Central memory CD8-positive, alpha-beta T cell (primary cell): ENCODE data around the gene CCDC17.
"Not testable (repeated sequence)": the region's sequence is repeated elsewhere in the genome, so short reads cannot be mapped to it uniquely, and the experiment has no call there.

Experiments used
- ATAC-seq: fragments of 150-1000 bp; cut with Tn5 transposase; replicated peaks from 2 replicates; pipeline ENCODE4 v1.10.0; 2022; ENCODE audit warnings: mild to moderate bottlenecking, moderate FRiP score, moderate number of reproducible peaks; ENCODE audit not compliant: poor library complexity, severe bottlenecking; ENCODE audit errors: extremely low read depth
- DNase-seq, 2 donors: peaks; one replicate each; pipeline ENCODE4 v3.0.0; 2021; ENCODE audit warnings: low spot score in 2 of 2
- H3K27ac Mint-ChIP-seq: one replicate; pipeline ENCODE4 v1.8.0; 2022; ENCODE audit warnings: low read depth, mild to moderate bottlenecking, moderate library complexity, mixed read lengths
- H3K27me3 Mint-ChIP-seq: one replicate; pipeline ENCODE4 v1.8.0; 2022; ENCODE audit warnings: mixed read lengths
- H3K36me3 Mint-ChIP-seq: one replicate; pipeline ENCODE4 v1.8.0; 2022; ENCODE audit warnings: mild to moderate bottlenecking, moderate library complexity, mixed read lengths; ENCODE audit not compliant: insufficient read depth
- H3K4me1 Mint-ChIP-seq: one replicate; pipeline ENCODE4 v1.8.0; 2022; ENCODE audit warnings: mixed read lengths
- H3K4me3 Mint-ChIP-seq: one replicate; pipeline ENCODE4 v1.8.0; 2022; ENCODE audit warnings: mild to moderate bottlenecking, moderate library complexity, mixed read lengths
- H3K9me3 Mint-ChIP-seq: one replicate; pipeline ENCODE4 v1.8.0; 2022; ENCODE audit warnings: mixed read lengths

The CCDC17 gene

GRCh38 chr1:45619149-45619921 lies 4.5 kb downstream of the CCDC17 start:
- H3K27me3 Mint-ChIP-seq = no peaks in the 10 kb centered on the region
- H3K36me3 Mint-ChIP-seq = peaks cover 42% of the 10 kb centered on the region
- ATAC-seq = no peak

DNA sequence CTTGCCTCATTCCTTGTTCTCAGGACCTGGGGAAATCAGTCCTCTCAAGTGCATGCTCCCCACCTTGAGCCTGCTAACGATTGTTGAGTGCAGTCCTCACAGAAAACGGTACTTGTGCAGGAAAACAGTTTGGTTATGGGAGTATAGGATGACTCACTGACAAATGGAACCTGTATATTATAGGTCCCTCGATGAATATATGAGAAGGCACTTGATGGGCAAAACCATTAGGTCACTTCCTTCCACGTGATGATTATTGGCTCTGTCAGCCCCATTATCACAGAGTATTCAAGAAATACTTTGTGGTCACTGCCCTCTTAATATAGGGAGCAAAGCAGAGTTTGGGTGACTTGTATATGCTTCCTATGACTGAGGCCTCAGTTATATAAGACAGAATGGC lies 6.2 kb downstream of the CCDC17 start:
- Mint-ChIP-seq H3K4me1 (no peaks in the 10 kb centered on the region), H3K9me3 (no peaks in the 10 kb centered on the region), H3K4me3 (no peak overlapping the region), H3K27me3 (no peaks in the 10 kb centered on the region), H3K27ac (peak overlapping the region; percentile 27), H3K36me3 (peaks cover 38% of the 10 kb centered on the region)
- DNase-seq (no peak), ATAC-seq (no peak)

More at GRCh38 chr1:45619149-45619921, 4.5 kb downstream of the CCDC17 start:
- H3K27ac Mint-ChIP-seq = no peak overlapping the region
- no peaks in the 10 kb centered on the region for H3K9me3 Mint-ChIP-seq
- DNase-seq = no peak
- H3K4me1 Mint-ChIP-seq = no peaks in the 10 kb centered on the region
- H3K4me3 Mint-ChIP-seq = no peak overlapping the region

DNA sequence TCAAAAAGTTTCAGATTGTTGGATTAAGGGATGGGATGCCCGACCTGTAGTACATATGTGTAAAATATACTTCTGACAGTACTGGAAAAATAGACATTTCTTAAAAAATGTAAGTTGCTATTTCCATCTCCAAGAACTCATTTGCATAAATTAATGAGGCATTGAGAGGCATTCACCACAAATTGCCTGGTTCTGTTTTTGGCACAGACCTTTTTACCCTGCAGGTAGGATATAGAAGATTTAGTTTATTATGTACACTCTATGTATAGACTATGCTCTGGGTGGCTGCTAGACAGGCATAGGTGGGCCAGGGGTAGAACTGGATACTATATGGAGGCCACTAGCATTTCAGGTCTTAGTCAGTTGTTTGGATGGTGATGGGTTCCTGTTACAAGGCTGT lies 8.0 kb downstream of the CCDC17 start:
- H3K4me1 Mint-ChIP-seq = no peaks in the 10 kb centered on the region
- no peak overlapping the region for H3K4me3 Mint-ChIP-seq
- ATAC-seq = no peak
- no peak for DNase-seq
- H3K27ac Mint-ChIP-seq = no peak overlapping the region
- H3K9me3 Mint-ChIP-seq = no peaks in the 10 kb centered on the region
- no peaks in the 10 kb centered on the region for H3K27me3 Mint-ChIP-seq
- H3K36me3 Mint-ChIP-seq = peaks cover 45% of the 10 kb centered on the region

DNA sequence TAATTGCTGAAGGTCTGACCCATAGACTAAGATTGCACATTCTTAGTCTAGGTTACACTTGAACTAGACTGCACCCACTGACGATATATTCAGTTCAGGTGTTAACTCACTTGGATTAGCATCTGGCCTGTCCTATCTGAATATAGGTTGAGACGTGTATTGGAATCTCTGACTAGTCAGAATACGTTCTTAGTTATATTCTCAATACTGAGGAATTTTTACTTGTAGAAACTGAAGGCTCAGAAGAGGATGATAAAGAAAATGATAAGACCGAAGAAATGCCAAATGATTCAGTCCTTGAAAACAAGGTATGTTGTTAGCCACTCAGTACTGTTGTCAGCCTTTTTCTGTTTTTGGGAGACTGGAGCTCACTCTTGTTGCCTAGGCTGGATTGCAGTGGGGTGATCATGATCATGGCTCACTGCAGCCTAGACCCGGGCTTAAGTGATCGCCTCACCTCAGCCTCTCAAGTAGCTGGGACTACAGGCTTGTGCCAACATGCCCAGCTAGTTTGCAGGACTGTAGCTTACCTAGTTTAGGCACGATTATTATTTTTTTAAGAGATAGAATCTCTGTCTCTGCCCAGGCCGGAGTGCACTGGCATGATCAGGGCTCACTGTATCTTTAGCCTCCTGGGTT lies 10.8 kb downstream of the CCDC17 start:
- H3K4me1 Mint-ChIP-seq = peaks cover 7% of the 10 kb centered on the region

GRCh38 chr1:45610589-45611226 lies 13.1 kb downstream of the CCDC17 start:
- Mint-ChIP-seq H3K27ac (peak overlapping the region; percentile 68), H3K9me3 (no peaks in the 10 kb centered on the region), H3K36me3 (peaks cover 54% of the 10 kb centered on the region), H3K27me3 (no peaks in the 10 kb centered on the region), H3K4me1 (peaks cover 16% of the 10 kb centered on the region), H3K4me3 (no peak overlapping the region)
- no peak for ATAC-seq
- DNase-seq = no peak

More for the DNA sequence above, 10.8 kb downstream of the CCDC17 start:
- DNase-seq (no peak), ATAC-seq (no peak)
- no peak overlapping the region for H3K4me3 Mint-ChIP-seq
- H3K36me3 Mint-ChIP-seq = peaks cover 51% of the 10 kb centered on the region
- no peak overlapping the region for H3K27ac Mint-ChIP-seq
- no peaks in the 10 kb centered on the region for H3K27me3 Mint-ChIP-seq
- no peaks in the 10 kb centered on the region for H3K9me3 Mint-ChIP-seq

GRCh38 chr1:45608175-45609156 lies 15.4 kb downstream of the CCDC17 start:
- no peaks in the 10 kb centered on the region for H3K9me3 Mint-ChIP-seq
- H3K4me3 Mint-ChIP-seq = no peak overlapping the region
- H3K4me1 Mint-ChIP-seq = peaks cover 21% of the 10 kb centered on the region
- H3K27me3 Mint-ChIP-seq = no peaks in the 10 kb centered on the region
- DNase-seq = no peak
- H3K36me3 Mint-ChIP-seq = peaks cover 48% of the 10 kb centered on the region
- H3K27ac Mint-ChIP-seq = peak overlapping the region; percentile 40
- ATAC-seq = no peak

DNA sequence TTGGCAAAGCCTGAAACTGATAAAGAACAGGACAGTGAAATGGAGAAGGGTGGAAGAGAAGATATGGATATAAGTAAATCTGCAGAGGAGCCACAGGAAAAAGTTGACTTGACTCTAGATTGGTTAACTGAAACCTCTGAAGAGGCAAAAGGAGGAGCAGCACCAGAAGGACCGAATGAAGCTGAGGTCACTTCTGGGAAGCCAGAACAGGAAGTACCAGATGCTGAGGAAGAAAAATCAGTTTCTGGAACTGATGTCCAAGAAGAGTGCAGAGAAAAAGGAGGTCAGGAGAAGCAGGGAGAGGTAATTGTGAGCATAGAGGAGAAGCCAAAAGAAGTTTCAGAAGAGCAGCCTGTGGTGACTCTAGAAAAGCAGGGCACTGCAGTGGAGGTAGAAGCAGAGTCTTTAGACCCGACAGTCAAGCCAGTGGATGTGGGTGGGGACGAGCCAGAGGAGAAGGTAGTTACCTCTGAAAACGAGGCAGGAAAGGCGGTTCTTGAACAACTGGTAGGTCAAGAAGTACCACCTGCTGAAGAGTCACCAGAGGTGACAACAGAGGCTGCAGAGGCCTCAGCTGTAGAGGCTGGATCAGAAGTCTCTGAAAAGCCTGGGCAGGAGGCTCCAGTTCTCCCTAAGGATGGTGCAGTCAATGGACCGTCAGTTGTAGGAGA lies 16.3 kb downstream of the CCDC17 start:
- H3K9me3 Mint-ChIP-seq = no peaks in the 10 kb centered on the region
- H3K27me3 Mint-ChIP-seq = no peaks in the 10 kb centered on the region
- peaks cover 21% of the 10 kb centered on the region for H3K4me1 Mint-ChIP-seq
- H3K27ac Mint-ChIP-seq = peak overlapping the region; percentile 25
- H3K4me3 Mint-ChIP-seq = no peak overlapping the region
- DNase-seq = no peak
- ATAC-seq = no peak
- H3K36me3 Mint-ChIP-seq = peaks cover 55% of the 10 kb centered on the region

DNA sequence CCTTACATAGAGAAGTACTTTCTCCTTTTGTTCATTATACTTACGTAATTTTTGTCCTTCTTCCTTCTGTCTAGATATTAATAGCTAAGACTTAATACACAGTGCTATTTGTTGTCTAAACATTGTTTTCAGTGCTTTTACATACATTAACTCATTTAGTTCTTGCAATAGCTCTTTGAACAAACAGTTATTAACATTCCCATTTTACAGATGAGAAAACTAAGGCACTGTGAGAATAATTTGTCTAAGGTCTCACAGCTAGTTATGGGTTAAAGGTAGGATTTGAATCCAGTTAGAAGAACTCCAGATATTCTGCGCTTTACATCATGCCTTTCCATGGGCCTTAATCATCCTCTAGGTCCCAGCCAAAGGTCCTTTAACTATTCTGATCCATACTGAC lies 19.6 kb downstream of the CCDC17 start:
- H3K27ac Mint-ChIP-seq = peak overlapping the region; percentile 6
- H3K27me3 Mint-ChIP-seq = no peaks in the 10 kb centered on the region
- H3K9me3 Mint-ChIP-seq = no peaks in the 10 kb centered on the region
- H3K36me3 Mint-ChIP-seq = peaks cover 49% of the 10 kb centered on the region
- H3K4me3 Mint-ChIP-seq = no peak overlapping the region
- DNase-seq = no peak
- peaks cover 43% of the 10 kb centered on the region for H3K4me1 Mint-ChIP-seq
- ATAC-seq = no peak

DNA sequence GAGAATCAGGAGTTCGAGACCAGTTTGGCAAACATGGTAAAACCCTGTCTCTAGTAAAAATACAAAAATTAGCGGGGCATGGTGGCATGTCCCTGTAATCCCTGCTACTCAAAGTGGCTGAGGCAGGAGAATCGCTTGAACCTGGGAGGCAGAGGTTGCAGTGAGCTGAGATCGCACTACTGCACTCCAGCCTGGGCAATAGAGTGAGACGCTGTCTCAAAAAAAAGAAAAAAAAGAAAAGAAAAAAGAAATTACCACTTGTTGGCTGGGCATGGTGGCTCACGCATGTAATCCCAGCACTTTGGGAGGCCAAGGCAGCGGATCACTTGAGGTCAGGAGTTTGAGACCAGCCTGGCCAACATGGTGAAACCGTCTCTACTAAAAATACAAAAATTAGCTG lies 27.1 kb downstream of the CCDC17 start:
- DNase-seq, H3K27ac Mint-ChIP-seq, H3K27me3 Mint-ChIP-seq, ATAC-seq, H3K9me3 Mint-ChIP-seq, H3K4me3 Mint-ChIP-seq: not testable (repeated sequence)
- peaks cover 41% of the 10 kb centered on the region for H3K4me1 Mint-ChIP-seq
- H3K36me3 Mint-ChIP-seq = peaks cover 42% of the 10 kb centered on the region

DNA sequence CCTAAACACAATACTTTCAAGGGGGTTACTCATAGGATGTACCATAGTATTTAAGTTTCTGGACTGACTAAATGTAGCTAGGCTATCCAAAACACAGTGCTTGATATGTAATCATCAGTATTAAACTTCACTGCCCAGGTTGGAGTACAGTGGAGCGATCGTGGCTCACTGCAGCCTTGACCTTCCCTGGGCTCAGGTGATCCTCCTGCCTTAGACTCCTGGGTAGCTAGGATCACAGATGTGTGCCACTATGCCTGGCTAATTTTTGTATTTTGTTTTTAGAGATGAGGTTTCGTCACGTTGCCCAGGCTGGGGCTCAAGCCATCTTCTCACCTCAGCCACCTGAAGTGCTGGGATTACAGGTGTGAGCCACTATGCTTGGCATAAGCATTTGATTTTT lies 29.4 kb downstream of the CCDC17 start:
- no peak for ATAC-seq
- H3K27me3 Mint-ChIP-seq = no peaks in the 10 kb centered on the region
- H3K9me3 Mint-ChIP-seq = no peaks in the 10 kb centered on the region
- H3K4me1 Mint-ChIP-seq = peaks cover 21% of the 10 kb centered on the region
- no peak overlapping the region for H3K4me3 Mint-ChIP-seq
- H3K36me3 Mint-ChIP-seq = peaks cover 36% of the 10 kb centered on the region
- H3K27ac Mint-ChIP-seq = no peak overlapping the region
- DNase-seq = no peak

GRCh38 chr1:45589861-45590260 lies 34.0 kb downstream of the CCDC17 start:
- DNase-seq (no peak), ATAC-seq (no peak)
- H3K27ac Mint-ChIP-seq = no peak overlapping the region
- H3K27me3 Mint-ChIP-seq = no peaks in the 10 kb centered on the region
- peaks cover 34% of the 10 kb centered on the region for H3K36me3 Mint-ChIP-seq
- no peak overlapping the region for H3K4me3 Mint-ChIP-seq
- H3K4me1 Mint-ChIP-seq = peaks cover 22% of the 10 kb centered on the region
- H3K9me3 Mint-ChIP-seq = no peaks in the 10 kb centered on the region

DNA sequence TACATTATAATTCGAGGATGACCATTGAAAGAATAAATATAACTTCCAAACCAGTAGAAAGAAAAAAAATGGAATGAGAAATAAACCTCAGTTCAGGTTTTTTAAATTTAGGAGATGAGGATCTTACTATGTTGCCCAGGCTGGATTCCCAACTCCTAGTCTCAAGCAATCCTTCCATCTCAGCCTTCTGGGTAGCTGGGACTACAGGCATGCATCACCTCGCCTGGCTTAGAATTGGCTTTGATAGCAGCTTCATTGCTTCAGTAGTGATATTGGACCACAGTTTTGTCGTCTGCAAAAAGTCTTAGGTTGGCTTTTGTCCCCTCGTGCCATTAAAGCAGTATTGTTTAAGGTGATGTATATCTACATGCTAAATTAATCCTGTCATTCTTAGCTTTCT lies 37.1 kb downstream of the CCDC17 start:
- H3K36me3 Mint-ChIP-seq = peaks cover 32% of the 10 kb centered on the region
- H3K27ac Mint-ChIP-seq = peak overlapping the region; percentile 99
- DNase-seq = peak in 1 of 2 donors; percentile 8
- no peaks in the 10 kb centered on the region for H3K27me3 Mint-ChIP-seq
- no peaks in the 10 kb centered on the region for H3K9me3 Mint-ChIP-seq
- H3K4me1 Mint-ChIP-seq = peaks cover 38% of the 10 kb centered on the region
- H3K4me3 Mint-ChIP-seq = peak overlapping the region; percentile 100
- no peak for ATAC-seq
